C4-2B (cell line): Measurements from ENCODE around the gene SLC22A5.

Source experiments
- H3K27ac ChIP-seq: fragments of 450-650 bp; 2 replicates; pipeline ENCODE4 v1.5.1; 2017
- ZFX ChIP-seq: fragments of 450-650 bp; IDR thresholded peaks from 2 replicates; pipeline ENCODE4 v1.6.1; 2017
- TF ChIP-seq, protein P1 (sequence below): fragments of 450-650 bp; conservative IDR thresholded peaks from 2 replicates; pipeline ENCODE4 v1.5.1; 2017; ENCODE audit warnings: mild to moderate bottlenecking

SLC22A5 gene

DNA sequence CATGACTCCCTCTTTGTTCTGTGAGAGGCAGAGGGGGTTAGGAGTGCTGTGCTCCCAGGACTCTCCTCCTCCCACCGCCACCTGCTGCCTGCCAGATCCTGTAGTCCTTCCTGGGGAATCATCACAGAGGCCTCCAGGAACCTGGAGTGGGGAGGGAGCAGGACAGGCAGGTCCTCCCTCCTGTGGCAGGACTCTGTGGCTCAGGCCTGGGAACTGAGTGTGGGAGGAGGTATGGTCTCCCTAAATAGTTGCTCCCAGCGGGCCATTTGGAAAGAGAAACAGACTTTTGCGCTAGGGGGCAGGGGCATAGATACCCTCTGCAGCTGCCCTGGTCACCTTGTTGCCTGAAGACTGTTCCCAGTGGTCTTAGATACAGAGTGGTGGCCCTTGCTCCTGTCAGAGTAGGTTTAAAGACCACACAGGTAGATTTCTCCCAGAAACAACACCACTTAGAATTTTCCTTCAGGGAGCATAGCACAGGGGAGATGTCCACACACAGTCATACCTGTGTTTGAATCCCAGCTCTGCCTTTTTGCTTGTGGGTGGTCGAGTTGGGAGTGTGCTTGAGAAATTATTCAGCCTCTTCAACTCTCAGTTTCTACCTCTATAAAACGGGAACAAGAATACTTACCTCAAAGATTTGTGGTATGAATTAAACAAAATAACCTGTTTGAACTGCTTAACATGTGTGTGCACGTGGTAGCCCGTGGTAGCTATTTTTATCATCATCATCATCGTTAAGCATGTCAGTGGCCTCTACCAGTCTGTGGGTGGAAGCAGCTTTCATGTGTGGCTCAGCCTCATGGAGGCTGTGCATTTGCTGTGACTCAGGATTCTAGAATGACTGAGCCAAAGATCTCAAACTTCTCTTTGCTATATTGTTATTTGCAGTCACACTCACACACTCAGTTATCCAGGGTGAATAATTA lies 55.8 kb downstream of the SLC22A5 start:
- no peak overlapping the region for H3K27ac ChIP-seq
- TF ChIP-seq ZFX = no peak
- TF ChIP-seq, protein P1, sequence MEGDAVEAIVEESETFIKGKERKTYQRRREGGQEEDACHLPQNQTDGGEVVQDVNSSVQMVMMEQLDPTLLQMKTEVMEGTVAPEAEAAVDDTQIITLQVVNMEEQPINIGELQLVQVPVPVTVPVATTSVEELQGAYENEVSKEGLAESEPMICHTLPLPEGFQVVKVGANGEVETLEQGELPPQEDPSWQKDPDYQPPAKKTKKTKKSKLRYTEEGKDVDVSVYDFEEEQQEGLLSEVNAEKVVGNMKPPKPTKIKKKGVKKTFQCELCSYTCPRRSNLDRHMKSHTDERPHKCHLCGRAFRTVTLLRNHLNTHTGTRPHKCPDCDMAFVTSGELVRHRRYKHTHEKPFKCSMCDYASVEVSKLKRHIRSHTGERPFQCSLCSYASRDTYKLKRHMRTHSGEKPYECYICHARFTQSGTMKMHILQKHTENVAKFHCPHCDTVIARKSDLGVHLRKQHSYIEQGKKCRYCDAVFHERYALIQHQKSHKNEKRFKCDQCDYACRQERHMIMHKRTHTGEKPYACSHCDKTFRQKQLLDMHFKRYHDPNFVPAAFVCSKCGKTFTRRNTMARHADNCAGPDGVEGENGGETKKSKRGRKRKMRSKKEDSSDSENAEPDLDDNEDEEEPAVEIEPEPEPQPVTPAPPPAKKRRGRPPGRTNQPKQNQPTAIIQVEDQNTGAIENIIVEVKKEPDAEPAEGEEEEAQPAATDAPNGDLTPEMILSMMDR = no peak

- peak overlapping the region; percentile 1; the same call in 1 of the 2 replicates for H3K27ac ChIP-seq
- TF ChIP-seq, protein P1 = no peak
- no peak for TF ChIP-seq ZFX
These were observed 56.5 kb downstream of the SLC22A5 start for GRCh38 chr5:132425975-132426524.

DNA sequence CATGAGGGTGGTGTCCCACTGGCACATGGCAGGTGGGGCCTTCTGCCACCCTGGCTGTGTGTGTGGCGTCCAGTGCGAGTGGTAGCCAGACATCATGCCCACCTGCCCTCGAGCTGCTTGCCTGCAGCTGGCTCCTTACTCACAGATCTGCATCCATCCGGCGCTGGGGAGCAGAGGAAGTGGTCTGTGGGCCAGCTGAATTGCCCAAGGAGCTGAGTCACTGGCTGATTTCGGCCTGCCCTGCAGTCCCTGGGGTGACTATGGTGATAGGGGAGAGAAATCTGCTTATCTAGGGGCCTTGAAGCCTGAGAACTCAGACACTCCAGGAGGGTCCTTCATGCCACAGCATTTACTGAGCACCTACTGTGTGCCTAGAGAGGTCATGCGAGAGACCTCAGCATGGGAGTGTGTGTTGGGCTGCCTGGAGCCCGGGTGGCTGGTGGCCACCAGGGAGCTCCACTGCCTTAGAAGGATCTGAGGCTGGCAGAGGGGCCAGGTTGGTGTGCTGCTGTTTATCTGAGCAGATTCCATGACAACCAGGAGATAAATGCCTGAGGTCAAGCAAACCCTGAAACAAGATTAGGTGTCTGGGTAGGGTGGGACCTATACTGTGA lies 57.1 kb downstream of the SLC22A5 start:
- peak overlapping the region; percentile 1; the same call in 1 of the 2 replicates for H3K27ac ChIP-seq
- no peak for TF ChIP-seq ZFX
- TF ChIP-seq, protein P1 = no peak; the same call in 1 of the 2 replicates

DNA sequence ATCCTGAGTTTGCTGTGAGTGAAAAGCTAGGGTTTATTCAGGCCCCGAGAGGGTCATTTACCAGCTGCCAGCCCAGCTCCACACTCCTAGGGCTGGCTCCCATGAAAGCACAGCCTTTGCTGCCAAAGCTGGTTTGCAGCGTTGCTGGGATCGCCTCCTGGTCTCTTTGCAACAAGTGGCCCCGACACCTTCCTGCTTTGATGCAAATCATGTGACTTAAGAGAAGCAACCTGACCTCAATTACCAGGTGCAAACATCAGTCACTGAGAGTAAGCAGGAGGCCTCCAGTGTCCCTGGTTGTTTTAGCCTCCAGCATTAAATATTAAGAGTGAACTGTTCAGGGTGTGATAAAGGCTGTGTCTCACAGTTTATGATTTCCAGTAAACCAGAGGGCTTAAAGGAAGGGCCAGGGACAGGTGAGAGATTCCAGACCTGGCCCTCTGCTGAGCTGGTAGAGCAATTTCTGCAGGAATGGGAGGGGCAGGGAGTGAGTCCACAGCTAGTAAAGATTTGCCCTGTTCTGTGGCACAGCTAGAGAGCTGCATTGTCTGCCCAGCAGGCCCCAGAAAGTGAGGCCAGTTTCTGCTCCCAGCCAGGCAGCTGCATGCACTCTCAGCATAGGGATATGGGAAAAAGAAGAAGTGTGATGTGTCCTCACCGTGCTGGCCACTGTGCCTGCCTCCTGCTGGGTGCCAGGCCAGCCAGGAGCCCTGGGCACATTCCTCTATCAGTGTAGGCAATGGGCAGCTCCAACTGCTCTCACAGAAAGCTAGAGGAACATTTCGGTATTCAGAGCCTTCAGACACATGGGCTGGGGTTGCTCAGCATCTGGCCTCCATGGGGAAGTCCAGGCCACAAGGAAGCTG lies 58.0 kb downstream of the SLC22A5 start:
- H3K27ac ChIP-seq = peak overlapping the region; percentile 9; the same call in 1 of the 2 replicates
- TF ChIP-seq, protein P1 = no peak

- H3K27ac ChIP-seq = peak overlapping the region; percentile 9; the same call in 1 of the 2 replicates
- TF ChIP-seq, protein P1 = no peak
- no peak for TF ChIP-seq ZFX
These were observed 58.6 kb downstream of the SLC22A5 start for GRCh38 chr5:132428147-132428482.

GRCh38 chr5:132428484-132429462 lies 59.3 kb downstream of the SLC22A5 start:
- TF ChIP-seq, protein P1 = no peak
- TF ChIP-seq ZFX = no peak
- peak overlapping the region; percentile 18 for H3K27ac ChIP-seq
